ENCODE data around the gene TBCK. TPM values are rescaled to one million over a fixed set of nuclear protein-coding genes. Genes with fewer than 3 reads are reported as not detected.

Gene TBCK
- total and polyA plus RNA-seq, 2 donors (not counting 1 experiment from before 2014, with no cell fraction given), result 17.5 to 86.1 TPM

DNA sequence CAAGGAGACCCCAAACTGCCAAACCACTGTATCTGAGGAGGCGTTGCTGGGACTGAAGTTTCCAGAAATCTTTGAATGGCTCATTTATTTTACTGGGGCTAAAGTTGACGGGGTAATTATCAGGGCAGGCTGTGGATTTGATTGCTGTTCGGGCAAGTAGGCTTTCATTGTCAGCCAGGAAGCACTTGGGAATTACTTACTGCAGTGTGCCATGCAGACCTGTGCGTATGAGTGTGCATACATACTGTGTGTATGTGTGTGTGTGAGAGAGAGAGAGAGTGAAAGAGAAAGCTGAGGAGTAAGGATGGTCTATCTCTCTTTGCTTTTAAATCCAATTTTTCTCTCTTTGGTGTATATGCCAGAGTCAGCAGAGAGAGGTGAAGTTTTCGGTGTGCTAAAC lies 298.0 kb downstream of the TBCK start:
- H3K27me3 ChIP-seq (replicated peaks in 1 of 4; ENCODE audit: control extremely low read depth in 1 of 4, control insufficient read depth in 3 of 4, insufficient read depth in 4 of 4, low read length in 3 of 4), result no peaks in the 10 kb centered on the region
- no peak overlapping the region for H2AFZ ChIP-seq (ENCODE audit: insufficient read depth, low read depth, low read length, poor library complexity, severe bottlenecking)
- no peak overlapping the region for H3K4me2 ChIP-seq (replicated peaks; ENCODE audit: low read depth, low read length, poor library complexity, severe bottlenecking)
- ATAC-seq (ENCODE audit: low read depth), result no peak
- no peaks in the 10 kb centered on the region for H4K20me1 ChIP-seq (ENCODE audit: control insufficient read depth, insufficient read depth, low read length, poor library complexity, severe bottlenecking)
- intact Hi-C loops (cut with micrococcal nuclease), result no loop called here
- 94% methylated on average over 3 of the region's 5 CpGs for WGBS (ENCODE audit: insufficient coverage)
- Mint-ChIP-seq H3K4me1 (no peaks in the 10 kb centered on the region), H3K27ac (no peak overlapping the region), H3K9me3 (ENCODE audit: insufficient read depth) (peaks cover 8% of the 10 kb centered on the region), H3K27me3 (no peaks in the 10 kb centered on the region), H3K4me3 (no peak overlapping the region)
- H3K4me1 ChIP-seq (ENCODE audit: control insufficient read depth in 2 of 2, insufficient read depth in 2 of 2, low read length in 2 of 2), result no peaks in the 10 kb centered on the region
- no peak for DNase-seq
- H3K36me3 ChIP-seq (replicated peaks in 1 of 2; ENCODE audit: control extremely low read depth in 1 of 2, control insufficient read depth in 1 of 2, extremely low read depth in 1 of 2, insufficient read depth in 2 of 2, low read length in 1 of 2), result no peaks in the 10 kb centered on the region
- no peaks in the 10 kb centered on the region for H3K9me3 ChIP-seq (ENCODE audit: control extremely low read depth in 1 of 3, control insufficient read depth in 2 of 3, insufficient read depth in 1 of 3, low read length in 2 of 3)
- no peak overlapping the region for H3K9ac ChIP-seq (ENCODE audit: low read length)
- no peaks in the 10 kb centered on the region for H3K79me2 ChIP-seq (ENCODE audit: control insufficient read depth, insufficient read depth, low read length)
- TF ChIP-seq, protein P1, sequence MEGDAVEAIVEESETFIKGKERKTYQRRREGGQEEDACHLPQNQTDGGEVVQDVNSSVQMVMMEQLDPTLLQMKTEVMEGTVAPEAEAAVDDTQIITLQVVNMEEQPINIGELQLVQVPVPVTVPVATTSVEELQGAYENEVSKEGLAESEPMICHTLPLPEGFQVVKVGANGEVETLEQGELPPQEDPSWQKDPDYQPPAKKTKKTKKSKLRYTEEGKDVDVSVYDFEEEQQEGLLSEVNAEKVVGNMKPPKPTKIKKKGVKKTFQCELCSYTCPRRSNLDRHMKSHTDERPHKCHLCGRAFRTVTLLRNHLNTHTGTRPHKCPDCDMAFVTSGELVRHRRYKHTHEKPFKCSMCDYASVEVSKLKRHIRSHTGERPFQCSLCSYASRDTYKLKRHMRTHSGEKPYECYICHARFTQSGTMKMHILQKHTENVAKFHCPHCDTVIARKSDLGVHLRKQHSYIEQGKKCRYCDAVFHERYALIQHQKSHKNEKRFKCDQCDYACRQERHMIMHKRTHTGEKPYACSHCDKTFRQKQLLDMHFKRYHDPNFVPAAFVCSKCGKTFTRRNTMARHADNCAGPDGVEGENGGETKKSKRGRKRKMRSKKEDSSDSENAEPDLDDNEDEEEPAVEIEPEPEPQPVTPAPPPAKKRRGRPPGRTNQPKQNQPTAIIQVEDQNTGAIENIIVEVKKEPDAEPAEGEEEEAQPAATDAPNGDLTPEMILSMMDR (IDR thresholded peaks at IDR 0.05), result no peak
- no peak for TF ChIP-seq EZH2 (IDR thresholded peaks at IDR 0.05; ENCODE audit: borderline replicate concordance, insufficient read depth, low read depth, low read length, poor library complexity, severe bottlenecking)
- CTCF ChIA-PET, result no interaction called here
- no peak overlapping the region for H3K4me3 ChIP-seq (ENCODE audit: control extremely low read depth in 1 of 5, extremely low read depth in 1 of 5, insufficient read depth in 1 of 5, low read depth in 2 of 5, low read length in 4 of 5)
- H3K27ac ChIP-seq (ENCODE audit: low read length in 2 of 2), result no peak overlapping the region
- POLR2A ChIA-PET, result no interaction called here

DNA sequence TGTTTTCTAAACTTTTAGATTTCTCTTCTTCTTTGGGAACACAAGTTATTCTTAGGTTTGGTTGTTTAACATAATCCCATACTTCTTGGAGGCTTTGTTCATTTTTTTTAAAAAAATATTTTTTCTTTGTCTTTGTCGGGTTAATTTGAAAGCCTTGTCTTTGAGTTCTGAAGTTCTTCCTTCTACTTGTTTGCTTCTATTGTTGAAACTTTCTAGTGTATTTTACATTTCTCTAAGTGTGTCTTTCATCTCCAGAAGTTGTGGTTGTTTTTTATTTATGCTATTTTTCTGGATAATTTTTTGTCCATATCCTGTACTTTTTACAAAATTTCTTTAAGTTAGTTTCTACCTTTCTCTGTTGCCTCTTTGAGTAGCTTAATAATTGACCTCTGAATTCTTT lies 304.6 kb downstream of the TBCK start:
- Histone ChIP-seq H3K9me3 (ENCODE audit: control extremely low read depth in 1 of 3, control insufficient read depth in 2 of 3, insufficient read depth in 1 of 3, low read length in 2 of 3) (peaks cover 0 to 6% (median 4%) of the 10 kb centered on the region in 3 donors), H3K4me2 (replicated peaks; ENCODE audit: low read depth, low read length, poor library complexity, severe bottlenecking) (no peak overlapping the region), H3K27ac (ENCODE audit: low read length in 2 of 2) (no peak overlapping the region), H3K79me2 (ENCODE audit: control insufficient read depth, insufficient read depth, low read length) (no peaks in the 10 kb centered on the region), H3K4me1 (ENCODE audit: control insufficient read depth in 2 of 2, insufficient read depth in 2 of 2, low read length in 2 of 2) (no peaks in the 10 kb centered on the region), H3K4me3 (ENCODE audit: control extremely low read depth in 1 of 5, extremely low read depth in 1 of 5, insufficient read depth in 1 of 5, low read depth in 2 of 5, low read length in 4 of 5) (no peak overlapping the region), H3K27me3 (replicated peaks in 1 of 4; ENCODE audit: control extremely low read depth in 1 of 4, control insufficient read depth in 3 of 4, insufficient read depth in 4 of 4, low read length in 3 of 4) (no peaks in the 10 kb centered on the region), H4K20me1 (ENCODE audit: control insufficient read depth, insufficient read depth, low read length, poor library complexity, severe bottlenecking) (no peaks in the 10 kb centered on the region), H2AFZ (ENCODE audit: insufficient read depth, low read depth, low read length, poor library complexity, severe bottlenecking) (no peak overlapping the region), H3K9ac (ENCODE audit: low read length) (no peak overlapping the region), H3K36me3 (replicated peaks in 1 of 2; ENCODE audit: control extremely low read depth in 1 of 2, control insufficient read depth in 1 of 2, extremely low read depth in 1 of 2, insufficient read depth in 2 of 2, low read length in 1 of 2) (no peaks in the 10 kb centered on the region)
- no peak for TF ChIP-seq EZH2 (IDR thresholded peaks at IDR 0.05; ENCODE audit: borderline replicate concordance, insufficient read depth, low read depth, low read length, poor library complexity, severe bottlenecking)
- TF ChIP-seq, protein P1 (IDR thresholded peaks at IDR 0.05), result no peak
- no CpG with 5 or more reads among the region's 1 CpG for WGBS (ENCODE audit: insufficient coverage)
- H3K27ac Mint-ChIP-seq, result no peak overlapping the region
- ChIA-PET POLR2A (no interaction called here), CTCF (no interaction called here)
- H3K4me1 Mint-ChIP-seq, result no peaks in the 10 kb centered on the region
- intact Hi-C loops (cut with micrococcal nuclease), result no loop called here
- no peaks in the 10 kb centered on the region for H3K27me3 Mint-ChIP-seq
- ATAC-seq (ENCODE audit: low read depth) (no peak), DNase-seq (no peak)
- H3K9me3 Mint-ChIP-seq (ENCODE audit: insufficient read depth), result peaks cover 18% of the 10 kb centered on the region
- no peak overlapping the region for H3K4me3 Mint-ChIP-seq

Measured in B cell (primary cell).